Vagina (tissue), 2 donors: ENCODE results near the gene LGR4.

ENCODE experiments used
- CTCF ChIP-seq, 3 experiments: fragments of 450-650 bp in 2 of 3; fragments of 200-600 bp in 1 of 3; sonication (generic) in 1 of 3; IDR thresholded peaks; one replicate each; pipeline ENCODE4 v1.5.1; 2017 to 2019; ENCODE audit warnings: antibody characterized with exemption in 3 of 3, mild to moderate bottlenecking in 2 of 3, moderate library complexity in 2 of 3
- POLR2A ChIP-seq, 2 donors: fragments of 450-650 bp; IDR thresholded peaks; one replicate each; pipeline ENCODE4 v1.6.1; 2017; ENCODE audit warnings: antibody characterized with exemption in 2 of 2, mild to moderate bottlenecking in 2 of 2, moderate library complexity in 2 of 2
- POLR2AphosphoS5 ChIP-seq, 2 donors: sonication (generic); formaldehyde crosslinking; IDR thresholded peaks; one replicate each; pipeline ENCODE4 v1.9.0; 2017; ENCODE audit warnings: antibody characterized with exemption in 2 of 2, mild to moderate bottlenecking in 2 of 2, low read depth in 1 of 2; ENCODE audit not compliant: insufficient read depth in 1 of 2

DNA sequence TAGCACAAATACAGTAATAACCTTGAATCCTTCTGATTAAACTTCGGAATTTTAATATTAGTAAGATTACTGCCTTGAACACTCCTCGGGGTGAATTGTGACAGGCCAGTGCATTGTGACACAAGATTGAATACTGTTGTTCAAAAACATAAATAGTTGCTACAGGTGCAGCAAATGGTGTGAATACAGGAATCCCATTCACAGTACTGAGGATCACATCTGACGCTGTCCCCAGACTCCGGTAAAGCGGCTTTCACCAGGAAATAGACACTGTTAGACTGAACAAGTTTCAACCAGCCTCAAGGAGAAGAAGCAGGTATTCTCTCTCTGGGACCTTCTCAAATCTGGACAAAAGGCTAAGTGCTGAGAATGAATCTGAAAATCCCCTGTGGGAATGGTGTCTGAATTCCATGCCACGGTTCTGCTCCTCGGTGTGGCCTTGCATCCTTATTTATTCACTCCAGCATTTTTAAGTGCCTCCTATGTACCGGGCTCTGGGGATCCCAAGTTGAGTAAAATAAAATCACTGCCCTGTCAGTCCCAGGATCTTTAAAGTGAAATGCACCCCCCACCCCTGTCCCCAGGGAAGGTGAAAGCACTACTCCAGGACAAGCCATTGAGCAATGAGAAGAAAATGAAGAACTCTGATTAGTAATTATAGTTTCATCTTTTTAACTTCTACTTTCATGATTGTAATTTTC is 3.4 kb downstream of the LGR4 start:
- TF ChIP-seq CTCF (IDR thresholded peaks at IDR 0.05) = no peak
- TF ChIP-seq POLR2A (IDR thresholded peaks at IDR 0.05) = no peak
- TF ChIP-seq POLR2AphosphoS5 (IDR thresholded peaks at IDR 0.05; ENCODE audit: insufficient read depth in 1 of 2, low read depth in 1 of 2) = no peak
